Naive B cell (primary cell): ENCODE measurements around the gene DNAJA2. TPM values are rescaled to one million over a fixed set of nuclear protein-coding genes. Genes with fewer than 3 reads are reported as not detected.
A peak's percentile ranks its signal among the peaks of the same experiment; 100 is the strongest.
"Not testable (repeated sequence)": the region's sequence is repeated elsewhere in the genome, so short reads cannot be mapped to it uniquely, and the experiment has no call there.

Experiments used
- ATAC-seq, 2 donors: fragments of 150-1000 bp; cut with Tn5 transposase; 2 replicates each; pipeline ENCODE4 v1.10.0; 2021; ENCODE audit warnings: low read depth in 2 of 2, mild to moderate bottlenecking in 2 of 2, moderate library complexity in 2 of 2
- DNase-seq: peaks from one replicate; pipeline ENCODE4 v3.0.0; 2022
- H3K27ac Mint-ChIP-seq, 6 donors: one replicate each; pipeline ENCODE4 v1.8.0; 2020 to 2022; ENCODE audit warnings: mild to moderate bottlenecking in 6 of 6, mixed read lengths in 6 of 6, moderate library complexity in 5 of 6, inconsistent platforms in 2 of 6
- H3K27me3 Mint-ChIP-seq, 3 donors: one replicate each; pipeline ENCODE4 v1.8.0; 2021 to 2022; ENCODE audit warnings: mixed read lengths in 3 of 3, mild to moderate bottlenecking in 1 of 3
- H3K36me3 Mint-ChIP-seq, 2 donors: one replicate each; pipeline ENCODE4 v1.8.0; 2020 to 2022; ENCODE audit warnings: mixed read lengths in 2 of 2, inconsistent platforms in 1 of 2, mild to moderate bottlenecking in 1 of 2
- H3K4me1 Mint-ChIP-seq, 3 donors: one replicate each; pipeline ENCODE4 v1.8.0; 2020 to 2022; ENCODE audit warnings: mixed read lengths in 3 of 3, inconsistent platforms in 1 of 3, mild to moderate bottlenecking in 1 of 3, moderate library complexity in 1 of 3
- H3K4me3 Mint-ChIP-seq, 8 donors: one replicate each; pipeline ENCODE4 v1.8.0; 2020 to 2022; ENCODE audit warnings: mild to moderate bottlenecking in 8 of 8, mixed read lengths in 8 of 8, moderate library complexity in 8 of 8, inconsistent platforms in 2 of 8
- H3K9me3 Mint-ChIP-seq, 7 donors: one replicate each; pipeline ENCODE4 v1.8.0; 2020 to 2022; ENCODE audit warnings: mixed read lengths in 7 of 7, mild to moderate bottlenecking in 5 of 7, inconsistent platforms in 2 of 7, moderate library complexity in 1 of 7
- polyA plus RNA-seq, 6 donors: library from polyadenylated mRNA; unstranded; fragments of 300-500 nt; fragmentation: Illumina TruSeq; gene quantifications; one replicate each; pipeline ENCODE4 v1.2.3, GENCODE V29; 2021; ENCODE audit warnings: low read depth in 6 of 6

The DNAJA2 gene
- polyA plus RNA-seq, 6 donors from 2014 or later: 43.2 to 80.8 (median 63.3) TPM

- DNase-seq (no peak), ATAC-seq (no peak)
- Mint-ChIP-seq H3K27ac (peak overlapping the region in 5 of 6 donors; percentile 31 to 91 (median 84)), H3K4me3 (peak overlapping the region in 5 of 8 donors; percentile 23 to 89 (median 56)), H3K27me3 (no peaks in the 10 kb centered on the region), H3K9me3 (no peaks in the 10 kb centered on the region), H3K36me3 (peaks cover 11 to 13% of the 10 kb centered on the region in 2 donors), H3K4me1 (peaks cover 32 to 46% (median 43%) of the 10 kb centered on the region in 3 donors)
Observed at GRCh38 chr16:46971271-46971670, 2.2 kb downstream of the DNAJA2 start.

- ATAC-seq (no peak), DNase-seq (no peak)
- Mint-ChIP-seq H3K27ac (peak overlapping the region in 2 of 6 donors; percentile 7 to 59), H3K9me3 (no peaks in the 10 kb centered on the region), H3K4me3 (no peak overlapping the region), H3K27me3 (no peaks in the 10 kb centered on the region), H3K36me3 (peaks cover 11 to 16% of the 10 kb centered on the region in 2 donors), H3K4me1 (peaks cover 28 to 44% (median 43%) of the 10 kb centered on the region in 3 donors)
Observed at GRCh38 chr16:46970089-46970488, 3.4 kb downstream of the DNAJA2 start.

- no peak for DNase-seq
- H3K27me3 Mint-ChIP-seq: no peaks in the 10 kb centered on the region
- ATAC-seq: no peak
- H3K36me3 Mint-ChIP-seq: peaks cover 16% of the 10 kb centered on the region in 2 donors
- no peaks in the 10 kb centered on the region for H3K9me3 Mint-ChIP-seq
- no peak overlapping the region for H3K4me3 Mint-ChIP-seq
- peaks cover 17 to 30% (median 29%) of the 10 kb centered on the region in 3 donors for H3K4me1 Mint-ChIP-seq
- H3K27ac Mint-ChIP-seq: no peak overlapping the region
Observed at GRCh38 chr16:46968063-46968435, 5.4 kb downstream of the DNAJA2 start.

GRCh38 chr16:46962629-46963028 is 10.8 kb downstream of the DNAJA2 start:
- Mint-ChIP-seq H3K9me3 (no peaks in the 10 kb centered on the region), H3K4me1 (peaks cover 13 to 36% (median 21%) of the 10 kb centered on the region in 3 donors), H3K27me3 (no peaks in the 10 kb centered on the region), H3K4me3 (peak overlapping the region in 1 of 8 donors; percentile 54), H3K36me3 (peaks cover 20 to 27% of the 10 kb centered on the region in 2 donors), H3K27ac (peak overlapping the region in 5 of 6 donors; percentile 72 to 99 (median 92))
- ATAC-seq (no peak), DNase-seq (no peak)

GRCh38 chr16:46961373-46962353 is 11.8 kb downstream of the DNAJA2 start:
- H3K36me3 Mint-ChIP-seq: peaks cover 16 to 20% of the 10 kb centered on the region in 2 donors
- peak; percentile 40 for DNase-seq
- peak; percentile 89 to 93 for ATAC-seq
- no peaks in the 10 kb centered on the region for H3K9me3 Mint-ChIP-seq
- no peaks in the 10 kb centered on the region for H3K27me3 Mint-ChIP-seq
- peaks cover 13 to 36% (median 21%) of the 10 kb centered on the region in 3 donors for H3K4me1 Mint-ChIP-seq
- peak overlapping the region in 3 of 8 donors; percentile 0 to 53 (median 33) for H3K4me3 Mint-ChIP-seq
- H3K27ac Mint-ChIP-seq: peak overlapping the region; percentile 72 to 99 (median 94)

GRCh38 chr16:46954562-46954961 is 18.9 kb downstream of the DNAJA2 start:
- H3K27me3 Mint-ChIP-seq: no peaks in the 10 kb centered on the region
- H3K27ac Mint-ChIP-seq: no peak overlapping the region
- peaks cover 0 to 7% (median 0%) of the 10 kb centered on the region in 3 donors for H3K4me1 Mint-ChIP-seq
- no peak overlapping the region for H3K4me3 Mint-ChIP-seq
- H3K9me3 Mint-ChIP-seq: no peaks in the 10 kb centered on the region
- ATAC-seq (no peak), DNase-seq (no peak)
- peaks cover 9% of the 10 kb centered on the region in 2 donors for H3K36me3 Mint-ChIP-seq

- no peak for DNase-seq
- ATAC-seq: no peak
- Mint-ChIP-seq H3K4me3 (no peak overlapping the region), H3K4me1 (no peaks in the 10 kb centered on the region), H3K9me3 (no peaks in the 10 kb centered on the region), H3K36me3 (no peaks in the 10 kb centered on the region), H3K27me3 (no peaks in the 10 kb centered on the region), H3K27ac (no peak overlapping the region)
Observed at GRCh38 chr16:46950009-46950408, 23.5 kb downstream of the DNAJA2 start.

GRCh38 chr16:46949241-46949892 is 24.1 kb downstream of the DNAJA2 start:
- Mint-ChIP-seq H3K4me1 (no peaks in the 10 kb centered on the region), H3K36me3 (no peaks in the 10 kb centered on the region), H3K27ac (no peak overlapping the region), H3K4me3 (no peak overlapping the region), H3K9me3 (no peaks in the 10 kb centered on the region), H3K27me3 (no peaks in the 10 kb centered on the region)
- ATAC-seq: no peak
- no peak for DNase-seq

GRCh38 chr16:46948548-46949166 is 24.8 kb downstream of the DNAJA2 start:
- DNase-seq: no peak
- Mint-ChIP-seq H3K4me1 (no peaks in the 10 kb centered on the region), H3K36me3 (no peaks in the 10 kb centered on the region), H3K4me3 (no peak overlapping the region), H3K9me3 (no peaks in the 10 kb centered on the region), H3K27ac (no peak overlapping the region), H3K27me3 (no peaks in the 10 kb centered on the region)
- ATAC-seq: no peak

- H3K4me1 Mint-ChIP-seq: peaks cover 0 to 5% (median 0%) of the 10 kb centered on the region in 3 donors
- no peaks in the 10 kb centered on the region for H3K27me3 Mint-ChIP-seq
- H3K9me3 Mint-ChIP-seq: no peaks in the 10 kb centered on the region
- no peak overlapping the region for H3K27ac Mint-ChIP-seq
- ATAC-seq (peak; percentile 71 to 74), DNase-seq (peak; percentile 33)
- H3K4me3 Mint-ChIP-seq: no peak overlapping the region
- H3K36me3 Mint-ChIP-seq: no peaks in the 10 kb centered on the region
Observed at GRCh38 chr16:46947900-46948547, 25.4 kb downstream of the DNAJA2 start.

- not testable (repeated sequence) for H3K4me3 Mint-ChIP-seq, ATAC-seq, H3K9me3 Mint-ChIP-seq, DNase-seq, H3K36me3 Mint-ChIP-seq, H3K27me3 Mint-ChIP-seq
- Mint-ChIP-seq H3K27ac (peak overlapping the region in 2 of 6 donors; percentile 8 to 29), H3K4me1 (peaks cover 0 to 13% (median 0%) of the 10 kb centered on the region in 3 donors)
Observed at GRCh38 chr16:46944713-46945112, 28.8 kb downstream of the DNAJA2 start.

GRCh38 chr16:46937536-46937935 is 35.9 kb downstream of the DNAJA2 start:
- Mint-ChIP-seq H3K27ac (no peak overlapping the region), H3K9me3 (no peaks in the 10 kb centered on the region), H3K4me3 (no peak overlapping the region), H3K36me3 (no peaks in the 10 kb centered on the region), H3K4me1 (peaks cover 6 to 9% (median 7%) of the 10 kb centered on the region in 3 donors), H3K27me3 (no peaks in the 10 kb centered on the region)
- no peak for ATAC-seq
- DNase-seq: no peak

- Mint-ChIP-seq H3K36me3 (no peaks in the 10 kb centered on the region), H3K4me1 (peaks cover 7 to 12% (median 9%) of the 10 kb centered on the region in 3 donors), H3K4me3 (peak overlapping the region in 7 of 8 donors; percentile 6 to 73 (median 36)), H3K9me3 (no peaks in the 10 kb centered on the region), H3K27ac (peak overlapping the region in 5 of 6 donors; percentile 16 to 97 (median 78)), H3K27me3 (no peaks in the 10 kb centered on the region)
- DNase-seq (peak; percentile 40), ATAC-seq (peak; percentile 90 to 91)
Observed at GRCh38 chr16:46932802-46933201, 40.7 kb downstream of the DNAJA2 start.
